Gastroesophageal sphincter (tissue), 3 donors: Measurements from ENCODE around the gene ANXA7.

Source experiments
- CTCF ChIP-seq, 4 experiments: fragments of 200-600 bp in 2 of 4; fragments of 450-650 bp in 2 of 4; sonication (generic) in 1 of 4; IDR thresholded peaks; one replicate each; pipeline ENCODE4 v1.5.1; 2017 to 2019; ENCODE audit warnings: antibody characterized with exemption in 4 of 4, mild to moderate bottlenecking in 2 of 4, moderate library complexity in 2 of 4
- EP300 ChIP-seq: sonication (generic); formaldehyde crosslinking; IDR thresholded peaks from one replicate; pipeline ENCODE4 v1.6.1; 2017; ENCODE audit warnings: antibody characterized with exemption, mild to moderate bottlenecking
- POLR2A ChIP-seq, 2 donors: fragments of 450-650 bp; IDR thresholded peaks; one replicate each; pipeline ENCODE4 v1.6.1; 2017; ENCODE audit warnings: antibody characterized with exemption in 2 of 2, mild to moderate bottlenecking in 2 of 2, moderate library complexity in 1 of 2

DNA sequence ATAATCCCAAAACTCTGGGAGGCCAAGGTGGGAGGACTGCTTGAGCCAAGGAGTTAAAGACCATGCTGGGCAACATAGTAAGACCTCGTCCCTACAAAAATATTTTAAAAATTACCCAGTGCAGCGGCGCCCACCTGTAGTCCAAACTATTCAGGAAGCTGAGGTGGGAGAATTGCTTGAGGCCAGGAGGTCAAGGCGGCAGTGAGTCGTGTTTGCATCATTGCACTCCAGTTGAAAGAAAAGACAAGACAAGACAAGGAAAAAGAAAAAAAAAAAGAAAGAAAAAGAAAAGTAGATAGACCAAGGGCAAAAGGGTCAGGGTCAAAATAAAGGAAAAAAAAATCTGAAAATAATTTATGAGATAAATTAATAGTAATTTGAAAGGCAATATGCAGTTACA is 5.8 kb downstream of the ANXA7 start:
- TF ChIP-seq POLR2A (IDR thresholded peaks at IDR 0.05): no peak
- no peak for TF ChIP-seq CTCF (IDR thresholded peaks at IDR 0.05)
- TF ChIP-seq EP300: no peak
